H9 (cell line): Measurements from ENCODE around the gene JAK2. TPM values are rescaled to one million over a fixed set of nuclear protein-coding genes. Genes with fewer than 3 reads are reported as not detected.

ENCODE experiments used
- DNase-seq: peaks from one replicate; pipeline ENCODE4 v3.0.0-alpha.2; 2017
- H2AFZ ChIP-seq: one replicate; pipeline ENCODE4 v1.6.1; 2013; ENCODE audit warnings: mild to moderate bottlenecking, low read length, control low read depth, moderate library complexity
- H2AK5ac ChIP-seq: 2 replicates; pipeline ENCODE4 v1.6.1; 2013; ENCODE audit warnings: low read length, control low read depth, mixed read lengths; ENCODE audit not compliant: insufficient read length
- H2BK120ac ChIP-seq: one replicate; pipeline ENCODE4 v1.6.1; 2013; ENCODE audit warnings: low read depth, mild to moderate bottlenecking, low read length, control low read depth, inconsistent platforms; ENCODE audit not compliant: poor library complexity, severe bottlenecking
- H2BK12ac ChIP-seq: 2 replicates; pipeline ENCODE4 v1.6.1; 2013; ENCODE audit warnings: low read length, control low read depth, mixed read lengths, low read depth; ENCODE audit not compliant: insufficient read length
- H2BK15ac ChIP-seq: 2 replicates; pipeline ENCODE4 v1.6.1; 2013; ENCODE audit warnings: low read depth, low read length, control low read depth
- H2BK20ac ChIP-seq: one replicate; pipeline ENCODE4 v1.6.1; 2013; ENCODE audit warnings: low read depth, mild to moderate bottlenecking, low read length, control low read depth, inconsistent platforms; ENCODE audit not compliant: poor library complexity, severe bottlenecking
- H2BK5ac ChIP-seq: 2 replicates; pipeline ENCODE4 v1.6.1; 2013; ENCODE audit warnings: low read length, control low read depth, mixed read lengths; ENCODE audit not compliant: insufficient read length
- H3K14ac ChIP-seq: 2 replicates; pipeline ENCODE4 v1.6.1; 2013; ENCODE audit warnings: low read length, control low read depth; ENCODE audit not compliant: insufficient read depth
- H3K18ac ChIP-seq: 2 replicates; pipeline ENCODE4 v1.6.1; 2013; ENCODE audit warnings: low read depth, mild to moderate bottlenecking, mixed read lengths, low read length, control low read depth; ENCODE audit not compliant: insufficient read length
- H3K23ac ChIP-seq: 2 replicates; pipeline ENCODE4 v1.6.1; 2013; ENCODE audit warnings: low read length, control low read depth, mixed read lengths, low read depth; ENCODE audit not compliant: insufficient read length
- H3K23me2 ChIP-seq: 2 replicates; pipeline ENCODE4 v1.6.1; 2013; ENCODE audit warnings: low read depth, mild to moderate bottlenecking, mixed read lengths, low read length, control low read depth; ENCODE audit not compliant: insufficient read length, poor library complexity, severe bottlenecking
- H3K27ac ChIP-seq: 2 replicates; pipeline ENCODE4 v1.5.1; 2013; ENCODE audit warnings: low read length, control low read depth, mixed read lengths, low read depth; ENCODE audit not compliant: insufficient read length
- H3K27me3 ChIP-seq: 2 replicates; pipeline ENCODE4 v1.6.1; 2013; ENCODE audit warnings: low read length, control low read depth, inconsistent platforms; ENCODE audit not compliant: insufficient read depth
- H3K4ac ChIP-seq: 2 replicates; pipeline ENCODE4 v1.6.1; 2013; ENCODE audit warnings: low read depth, mild to moderate bottlenecking, control low read depth, inconsistent platforms, low read length, moderate library complexity
- H3K4me1 ChIP-seq: 2 replicates; pipeline ENCODE4 v1.6.1; 2013; ENCODE audit warnings: low read length, control low read depth, inconsistent platforms; ENCODE audit not compliant: insufficient read depth
- H3K4me2 ChIP-seq: 2 replicates; pipeline ENCODE4 v1.6.1; 2013; ENCODE audit warnings: low read length, control low read depth, mixed read lengths; ENCODE audit not compliant: insufficient read length, insufficient read depth
- H3K56ac ChIP-seq: 2 replicates; pipeline ENCODE4 v1.6.1; 2013; ENCODE audit warnings: low read depth, mild to moderate bottlenecking, mixed read lengths, low read length, control low read depth; ENCODE audit not compliant: insufficient read length
- H3K79me1 ChIP-seq: 2 replicates; pipeline ENCODE4 v1.6.1; 2013; ENCODE audit warnings: low read depth, mild to moderate bottlenecking, moderate library complexity, low read length, control low read depth, inconsistent platforms; ENCODE audit not compliant: insufficient read depth, poor library complexity, severe bottlenecking
- H3K79me2 ChIP-seq: 2 replicates; pipeline ENCODE4 v1.6.1; 2013; ENCODE audit warnings: low read length, control low read depth, inconsistent platforms; ENCODE audit not compliant: insufficient read depth
- H3K9ac ChIP-seq: 2 replicates; pipeline ENCODE4 v1.6.1; 2013; ENCODE audit warnings: low read length, control low read depth, mixed read lengths; ENCODE audit not compliant: insufficient read length; ENCODE audit errors: extremely low read depth
- H3K9me3 ChIP-seq: one replicate; pipeline ENCODE4 v1.6.1; 2013; ENCODE audit warnings: low read depth, low read length, inconsistent platforms; ENCODE audit not compliant: control insufficient read depth
- H3T11ph ChIP-seq: one replicate; pipeline ENCODE4 v1.6.1; 2013; ENCODE audit warnings: mild to moderate bottlenecking, low read length, control low read depth, inconsistent platforms
- H4K20me1 ChIP-seq: one replicate; pipeline ENCODE4 v1.6.1; 2013; ENCODE audit not compliant: control insufficient read depth, insufficient read length, insufficient read depth
- H4K5ac ChIP-seq: 2 replicates; pipeline ENCODE4 v1.6.1; 2013; ENCODE audit warnings: low read depth, mild to moderate bottlenecking, mixed read lengths, low read length, control low read depth; ENCODE audit not compliant: insufficient read length
- H4K8ac ChIP-seq: replicated peaks from 2 replicates; pipeline ENCODE4 v1.6.1; 2013; ENCODE audit warnings: low read length, control low read depth, mixed read lengths, low read depth; ENCODE audit not compliant: insufficient read length
- H4K91ac ChIP-seq: 2 replicates; pipeline ENCODE4 v1.6.1; 2013; ENCODE audit warnings: low read depth, mild to moderate bottlenecking, moderate library complexity, mixed read lengths, low read length, control low read depth; ENCODE audit not compliant: insufficient read length
- H3K27ac Mint-ChIP-seq, 3 experiments: 2 replicates in 2 of 3; 3 replicates in 1 of 3; pipeline ENCODE4 v1.8.0; 2020 to 2021; ENCODE audit warnings: mixed read lengths in 3 of 3, mild to moderate bottlenecking in 1 of 3, moderate library complexity in 1 of 3
- H3K27me3 Mint-ChIP-seq: 2 replicates; pipeline ENCODE4 v1.8.0; 2021; ENCODE audit warnings: low read depth, mild to moderate bottlenecking, moderate library complexity, mixed read lengths
- H3K36me3 Mint-ChIP-seq, 3 experiments: 2 replicates in 2 of 3; 3 replicates in 1 of 3; pipeline ENCODE4 v1.8.0; 2020 to 2021; ENCODE audit warnings: low read depth in 3 of 3, mixed read lengths in 3 of 3; ENCODE audit not compliant: insufficient read depth in 1 of 3
- H3K4me1 Mint-ChIP-seq, 2 experiments: 2 replicates each; pipeline ENCODE4 v1.8.0; 2020; ENCODE audit warnings: mixed read lengths in 2 of 2
- H3K4me3 Mint-ChIP-seq, 2 experiments: 2 replicates in 1 of 2; 3 replicates in 1 of 2; pipeline ENCODE4 v1.8.0; 2020 to 2021; ENCODE audit warnings: mild to moderate bottlenecking in 2 of 2, mixed read lengths in 2 of 2, moderate library complexity in 1 of 2
- H3K9me3 Mint-ChIP-seq, 2 experiments: 2 replicates in 1 of 2; 3 replicates in 1 of 2; pipeline ENCODE4 v1.8.0; 2020; ENCODE audit warnings: mild to moderate bottlenecking in 2 of 2, mixed read lengths in 2 of 2, moderate library complexity in 1 of 2
- WGBS: extraction: QIAGEN DNeasy Blood & Tissue Kit; methylation state at CpG from one replicate; pipeline ENCODE4 v1.1.7; 2013; ENCODE audit warnings: missing lambda C conversion rate, low lambda C conversion rate, mixed read lengths; ENCODE audit not compliant: insufficient read length; ENCODE audit errors: extremely low coverage; 5-methylcytosine and 5-hydroxymethylcytosine counted together
- total RNA-seq: library from RNA; stranded (reverse); gene quantifications from 2 replicates; pipeline ENCODE4 v1.2.1, GENCODE V29; 2021
- TF ChIP-seq, protein P1 (sequence below): fragments of 200-600 bp; sonication (generic); conservative IDR thresholded peaks from 3 replicates; pipeline ENCODE4 v1.8.0; 2021; ENCODE audit warnings: antibody characterized with exemption, mild to moderate bottlenecking

The JAK2 gene
- total RNA-seq, 1 experiment from 2014 or later = 3.4 TPM

DNA sequence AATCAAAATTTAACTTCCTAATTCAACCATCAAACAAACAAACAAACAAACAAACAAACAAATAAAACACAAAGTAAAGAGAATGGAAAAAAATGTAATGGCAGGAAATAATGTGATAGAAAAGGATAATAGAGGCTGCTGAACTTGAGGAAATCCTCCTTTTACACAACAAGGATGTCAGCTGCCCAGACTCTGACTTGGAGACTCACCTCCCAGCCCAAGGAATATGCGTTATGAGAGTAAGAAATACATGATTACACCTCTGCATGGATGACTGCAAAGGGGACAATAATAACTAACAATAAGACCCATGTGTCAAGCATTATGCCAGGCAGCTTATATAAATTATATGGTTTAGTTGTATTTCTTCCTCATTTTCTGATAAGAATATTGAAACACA lies 46.6 kb upstream of the JAK2 start:
- Histone ChIP-seq H3K79me1 (no peaks in the 10 kb centered on the region), H3K18ac (no peak overlapping the region), H2BK15ac (no peak overlapping the region), H3T11ph (no peak overlapping the region), H3K14ac (no peak overlapping the region), H2AFZ (no peak overlapping the region), H3K9me3 (no peaks in the 10 kb centered on the region), H3K23me2 (no peaks in the 10 kb centered on the region), H3K4ac (no peak overlapping the region), H3K23ac (no peak overlapping the region), H2BK20ac (no peak overlapping the region), H4K5ac (no peak overlapping the region), H3K79me2 (no peaks in the 10 kb centered on the region), H2BK12ac (no peak overlapping the region), H4K20me1 (no peaks in the 10 kb centered on the region), H3K4me2 (no peak overlapping the region), H4K8ac (no peak overlapping the region), H3K27me3 (no peaks in the 10 kb centered on the region), H3K9ac (no peak overlapping the region), H2BK120ac (no peak overlapping the region), H3K27ac (no peak overlapping the region), H4K91ac (no peak overlapping the region), H3K56ac (no peak overlapping the region), H3K4me1 (no peaks in the 10 kb centered on the region), H2BK5ac (no peak overlapping the region), H2AK5ac (no peak overlapping the region)
- no peak for DNase-seq
- H3K36me3 Mint-ChIP-seq = no peaks in the 10 kb centered on the region
- H3K9me3 Mint-ChIP-seq = no peaks in the 10 kb centered on the region
- H3K27me3 Mint-ChIP-seq = no peaks in the 10 kb centered on the region
- no peak overlapping the region for H3K27ac Mint-ChIP-seq
- TF ChIP-seq, protein P1, sequence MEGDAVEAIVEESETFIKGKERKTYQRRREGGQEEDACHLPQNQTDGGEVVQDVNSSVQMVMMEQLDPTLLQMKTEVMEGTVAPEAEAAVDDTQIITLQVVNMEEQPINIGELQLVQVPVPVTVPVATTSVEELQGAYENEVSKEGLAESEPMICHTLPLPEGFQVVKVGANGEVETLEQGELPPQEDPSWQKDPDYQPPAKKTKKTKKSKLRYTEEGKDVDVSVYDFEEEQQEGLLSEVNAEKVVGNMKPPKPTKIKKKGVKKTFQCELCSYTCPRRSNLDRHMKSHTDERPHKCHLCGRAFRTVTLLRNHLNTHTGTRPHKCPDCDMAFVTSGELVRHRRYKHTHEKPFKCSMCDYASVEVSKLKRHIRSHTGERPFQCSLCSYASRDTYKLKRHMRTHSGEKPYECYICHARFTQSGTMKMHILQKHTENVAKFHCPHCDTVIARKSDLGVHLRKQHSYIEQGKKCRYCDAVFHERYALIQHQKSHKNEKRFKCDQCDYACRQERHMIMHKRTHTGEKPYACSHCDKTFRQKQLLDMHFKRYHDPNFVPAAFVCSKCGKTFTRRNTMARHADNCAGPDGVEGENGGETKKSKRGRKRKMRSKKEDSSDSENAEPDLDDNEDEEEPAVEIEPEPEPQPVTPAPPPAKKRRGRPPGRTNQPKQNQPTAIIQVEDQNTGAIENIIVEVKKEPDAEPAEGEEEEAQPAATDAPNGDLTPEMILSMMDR = no peak
- no CpG with 5 or more reads among the region's 1 CpG for WGBS
- H3K4me1 Mint-ChIP-seq = no peaks in the 10 kb centered on the region
- no peak overlapping the region for H3K4me3 Mint-ChIP-seq
